Activated naive CD8-positive, alpha-beta T cell treated with anti-CD3 and anti-CD28 coated beads, Interleukin-2, amount 10 ng/mL, durations not matched to agents 7 days and 5 days (primary cell): Measurements from ENCODE around the gene GINM1. TPM values are rescaled to one million over a fixed set of nuclear protein-coding genes. Genes with fewer than 3 reads are reported as not detected.
A peak's percentile ranks its signal among the peaks of the same experiment; 100 is the strongest.

Source experiments
- ATAC-seq: fragments of 150-1000 bp; cut with Tn5 transposase; one replicate; pipeline ENCODE4 v1.10.0; 2021; ENCODE audit warnings: low read depth, moderate library complexity
- POLR2A ChIA-PET: fragments of 350-600 bp; sonication (Branson Sonifier 250); formaldehyde crosslinking; loops from one replicate; lab custom pipeline; 2021; ENCODE audit warnings: antibody characterized with exemption; lab: Charles Lee
- DNase-seq: peaks from one replicate; pipeline ENCODE4 v3.0.0; 2021
- H3K27ac Mint-ChIP-seq: one replicate; pipeline ENCODE4 v1.8.0; 2022; ENCODE audit warnings: mild to moderate bottlenecking, mixed read lengths
- H3K27me3 Mint-ChIP-seq: one replicate; pipeline ENCODE4 v1.8.0; 2022; ENCODE audit warnings: mild to moderate bottlenecking, moderate library complexity, mixed read lengths
- H3K36me3 Mint-ChIP-seq: one replicate; pipeline ENCODE4 v1.8.0; 2021; ENCODE audit warnings: mild to moderate bottlenecking, mixed read lengths
- H3K4me1 Mint-ChIP-seq: one replicate; pipeline ENCODE4 v1.8.0; 2021; ENCODE audit warnings: mixed read lengths
- H3K4me3 Mint-ChIP-seq: one replicate; pipeline ENCODE4 v1.8.0; 2022; ENCODE audit warnings: mild to moderate bottlenecking, moderate library complexity, mixed read lengths
- H3K9me3 Mint-ChIP-seq: one replicate; pipeline ENCODE4 v1.8.0; 2021; ENCODE audit warnings: mixed read lengths
- total RNA-seq, 2 experiments: library from RNA; stranded (reverse); gene quantifications; one replicate each; pipeline ENCODE4 v1.2.3, GENCODE V29; 2021

Gene GINM1
- total RNA-seq, result 10 to 100 TPM; 21.9 to 22.8 TPM

- ATAC-seq (peak; percentile 85), DNase-seq (peak; percentile 99)
- peak within 1 kb of the TSS; percentile 94 for H3K27ac Mint-ChIP-seq
- peaks cover under 1% of the 10 kb centered on the region for H3K27me3 Mint-ChIP-seq
- POLR2A ChIA-PET, result interaction anchor here (0.6 to 2.1 kb wide), 10 partner anchors 20 to 1843 kb away, joined by 3 to 23 read pairs (median 4); partner anchors contain the start of genes LATS1, PCMT1 and PPIL4
- H3K9me3 Mint-ChIP-seq, result no peaks in the 10 kb centered on the region
- peaks cover 12% of the 10 kb centered on the region for H3K4me1 Mint-ChIP-seq
- no peaks in the 10 kb centered on the region for H3K36me3 Mint-ChIP-seq
- peak within 1 kb of the TSS; percentile 94 for H3K4me3 Mint-ChIP-seq
Measured at GRCh38 chr6:149565527-149566409, at the start of gene GINM1. Gene GINM1, plus strand, starts transcription at chr6:149566375. Its CDS starts 40 bp downstream, at chr6:149566415.

- Mint-ChIP-seq H3K4me3 (no peak overlapping the region), H3K27ac (no peak overlapping the region), H3K36me3 (peaks cover 16% of the 10 kb centered on the region), H3K27me3 (no peaks in the 10 kb centered on the region), H3K9me3 (no peaks in the 10 kb centered on the region), H3K4me1 (peaks cover 2% of the 10 kb centered on the region)
- POLR2A ChIA-PET, result interaction anchor here (1.1 kb wide), 1 partner anchor 15 kb away, joined by 3 read pairs; no protein-coding TSS in a partner anchor
- DNase-seq (no peak), ATAC-seq (no peak)
Measured at GRCh38 chr6:149529650-149530049, 36.5 kb upstream of the GINM1 start.

- Mint-ChIP-seq H3K4me1 (peaks cover 2% of the 10 kb centered on the region), H3K27ac (no peak overlapping the region), H3K9me3 (no peaks in the 10 kb centered on the region), H3K36me3 (peaks cover 30% of the 10 kb centered on the region), H3K4me3 (no peak overlapping the region), H3K27me3 (no peaks in the 10 kb centered on the region)
- POLR2A ChIA-PET, result no interaction called here
- no peak for DNase-seq
- ATAC-seq, result no peak
Measured at GRCh38 chr6:149534742-149535141, 31.4 kb upstream of the GINM1 start.

GRCh38 chr6:149541139-149541538, 25.0 kb upstream of the GINM1 start:
- no peak overlapping the region for H3K4me3 Mint-ChIP-seq
- H3K9me3 Mint-ChIP-seq, result no peaks in the 10 kb centered on the region
- peaks cover 23% of the 10 kb centered on the region for H3K4me1 Mint-ChIP-seq
- DNase-seq (no peak), ATAC-seq (no peak)
- H3K27ac Mint-ChIP-seq, result no peak overlapping the region
- peaks cover 13% of the 10 kb centered on the region for H3K36me3 Mint-ChIP-seq
- H3K27me3 Mint-ChIP-seq, result no peaks in the 10 kb centered on the region
- POLR2A ChIA-PET, result no interaction called here

- H3K4me1 Mint-ChIP-seq, result peaks cover 26% of the 10 kb centered on the region
Measured at GRCh38 chr6:149544646-149545257, 21.4 kb upstream of the GINM1 start.

GRCh38 chr6:149545258-149545753, 20.9 kb upstream of the GINM1 start:
- H3K4me1 Mint-ChIP-seq, result peaks cover 26% of the 10 kb centered on the region

More at GRCh38 chr6:149544646-149545257, 21.4 kb upstream of the GINM1 start:
- H3K27ac Mint-ChIP-seq, result peak overlapping the region; percentile 97
- DNase-seq (no peak), ATAC-seq (no peak)
- peaks cover 3% of the 10 kb centered on the region for H3K27me3 Mint-ChIP-seq
- POLR2A ChIA-PET, result interaction anchor here (1.0 to 3.3 kb wide), 5 partner anchors 14 to 205 kb away, joined by 3 to 23 read pairs (median 5); partner anchors contain the start of genes GINM1, LATS1 and PCMT1
- peak overlapping the region; percentile 94 for H3K4me3 Mint-ChIP-seq
- peaks cover 5% of the 10 kb centered on the region for H3K36me3 Mint-ChIP-seq
- H3K9me3 Mint-ChIP-seq, result no peaks in the 10 kb centered on the region

GRCh38 chr6:149545754-149546471, 20.3 kb upstream of the GINM1 start, which contains the start of gene PPIL4:
Gene PPIL4, minus strand, starts transcription at chr6:149546043. Its CDS starts 38 bp downstream, at chr6:149546005.
- DNase-seq, result peak; percentile 98
- POLR2A ChIA-PET, result interaction anchor here (0.5 to 3.3 kb wide), 14 partner anchors 9 to 204 kb away, joined by 3 to 23 read pairs (median 3); partner anchors contain the start of genes GINM1, LATS1 and PCMT1
- H3K9me3 Mint-ChIP-seq, result no peaks in the 10 kb centered on the region
- peak within 1 kb of the TSS; percentile 94 for H3K4me3 Mint-ChIP-seq
- peaks cover 5% of the 10 kb centered on the region for H3K36me3 Mint-ChIP-seq
- H3K27me3 Mint-ChIP-seq, result peaks cover 3% of the 10 kb centered on the region
- peak within 1 kb of the TSS; percentile 97 for H3K27ac Mint-ChIP-seq
- ATAC-seq, result peak; percentile 86
- peaks cover 26% of the 10 kb centered on the region for H3K4me1 Mint-ChIP-seq

More at GRCh38 chr6:149545258-149545753, 20.9 kb upstream of the GINM1 start:
- DNase-seq (peak; percentile 56), ATAC-seq (peak; percentile 40)
- peak overlapping the region; percentile 94 for H3K4me3 Mint-ChIP-seq
- peak overlapping the region; percentile 97 for H3K27ac Mint-ChIP-seq
- POLR2A ChIA-PET, result interaction anchor here (0.5 to 3.3 kb wide), 13 partner anchors 8 to 204 kb away, joined by 3 to 23 read pairs (median 3); partner anchors contain the start of genes GINM1, LATS1 and PCMT1
- no peaks in the 10 kb centered on the region for H3K9me3 Mint-ChIP-seq
- H3K36me3 Mint-ChIP-seq, result peaks cover 5% of the 10 kb centered on the region
- peaks cover 3% of the 10 kb centered on the region for H3K27me3 Mint-ChIP-seq

- H3K36me3 Mint-ChIP-seq, result no peaks in the 10 kb centered on the region
- no peak overlapping the region for H3K27ac Mint-ChIP-seq
- POLR2A ChIA-PET, result no interaction called here
- peaks cover 2% of the 10 kb centered on the region for H3K4me1 Mint-ChIP-seq
- peaks cover 22% of the 10 kb centered on the region for H3K27me3 Mint-ChIP-seq
- ATAC-seq, result no peak
- no peak for DNase-seq
- H3K4me3 Mint-ChIP-seq, result no peak overlapping the region
- no peaks in the 10 kb centered on the region for H3K9me3 Mint-ChIP-seq
Measured at GRCh38 chr6:149551920-149552319, 14.3 kb upstream of the GINM1 start.

- Mint-ChIP-seq H3K36me3 (no peaks in the 10 kb centered on the region), H3K4me1 (peaks cover 2% of the 10 kb centered on the region), H3K27me3 (peaks cover 48% of the 10 kb centered on the region), H3K27ac (no peak overlapping the region), H3K4me3 (no peak overlapping the region), H3K9me3 (no peaks in the 10 kb centered on the region)
- POLR2A ChIA-PET, result no interaction called here
- ATAC-seq (no peak), DNase-seq (no peak)
Measured at GRCh38 chr6:149558029-149558428, 8.1 kb upstream of the GINM1 start.

GRCh38 chr6:149559389-149559788, 6.8 kb upstream of the GINM1 start:
- Mint-ChIP-seq H3K36me3 (no peaks in the 10 kb centered on the region), H3K9me3 (no peaks in the 10 kb centered on the region), H3K4me1 (peaks cover 3% of the 10 kb centered on the region), H3K27ac (no peak overlapping the region), H3K4me3 (no peak overlapping the region), H3K27me3 (peaks cover 43% of the 10 kb centered on the region)
- ATAC-seq (no peak), DNase-seq (no peak)
- POLR2A ChIA-PET, result interaction anchor here (1.1 kb wide), 1 partner anchor 14 kb away, joined by 4 read pairs; the partner anchor contains the start of gene PPIL4

- POLR2A ChIA-PET, result no interaction called here
- Mint-ChIP-seq H3K4me1 (peaks cover 6% of the 10 kb centered on the region), H3K36me3 (no peaks in the 10 kb centered on the region), H3K27me3 (peaks cover 35% of the 10 kb centered on the region), H3K9me3 (no peaks in the 10 kb centered on the region), H3K4me3 (no peak overlapping the region), H3K27ac (no peak overlapping the region)
- ATAC-seq, result no peak
- DNase-seq, result no peak
Measured at GRCh38 chr6:149560736-149561135, 5.4 kb upstream of the GINM1 start.

GRCh38 chr6:149563203-149563927, 2.8 kb upstream of the GINM1 start:
- Mint-ChIP-seq H3K4me3 (no peak overlapping the region), H3K4me1 (peaks cover 13% of the 10 kb centered on the region), H3K27ac (no peak overlapping the region), H3K9me3 (no peaks in the 10 kb centered on the region), H3K27me3 (peaks cover 18% of the 10 kb centered on the region), H3K36me3 (no peaks in the 10 kb centered on the region)
- ATAC-seq, result no peak
- POLR2A ChIA-PET, result interaction anchor here (0.7 kb wide), 1 partner anchor 369 kb away, joined by 3 read pairs; no protein-coding TSS in a partner anchor
- no peak for DNase-seq
